NCI-H1092 (cell line): ENCODE results near the gene PRKAR1A.

Experiments
- DNase-seq: peaks from one replicate; lab custom pipeline; 2025; lab: John Stamatoyannopoulos, UW

Gene PRKAR1A

GRCh38 chr17:68600067-68600930 lies 88.1 kb downstream of the PRKAR1A start:
- no peak for DNase-seq
